Esophagus muscularis mucosa (tissue), 3 donors: Measurements from ENCODE around the gene USPL1.

Experiments used
- CTCF ChIP-seq, 3 experiments: fragments of 200-600 bp in 2 of 3; fragments of 450-650 bp in 1 of 3; sonication (generic) in 2 of 3; IDR thresholded peaks; one replicate each; pipeline ENCODE4 v1.5.1; 2017 to 2019; ENCODE audit warnings: antibody characterized with exemption in 3 of 3, mild to moderate bottlenecking in 2 of 3, moderate library complexity in 1 of 3
- POLR2A ChIP-seq: fragments of 450-650 bp; IDR thresholded peaks from one replicate; pipeline ENCODE4 v1.6.1; 2017; ENCODE audit warnings: antibody characterized with exemption, moderate library complexity, mild to moderate bottlenecking, low read depth
- POLR2AphosphoS5 ChIP-seq, 2 donors: sonication (generic); formaldehyde crosslinking; IDR thresholded peaks; one replicate each; pipeline ENCODE4 v1.6.1; 2017; ENCODE audit warnings: antibody characterized with exemption in 2 of 2

- no peak for TF ChIP-seq CTCF (IDR thresholded peaks at IDR 0.05)
- no peak for TF ChIP-seq POLR2A
- TF ChIP-seq POLR2AphosphoS5 (IDR thresholded peaks at IDR 0.05): no peak
Measured at GRCh38 chr13:30665638-30666037, 47.9 kb downstream of the USPL1 start.
